Activated CD4-positive, alpha-beta T cell treated with anti-CD3 and anti-CD28 coated beads for 1 hour (primary cell): ENCODE results near the gene MBD3L3.
"Not testable (repeated sequence)": the region's sequence is repeated elsewhere in the genome, so short reads cannot be mapped to it uniquely, and the experiment has no call there.

Experiments used
- DNase-seq: peaks from one replicate; pipeline ENCODE4 v3.0.0-alpha.2; 2020

Gene MBD3L3

GRCh38 chr19:7059977-7060376 lies 1.5 kb upstream of the MBD3L3 start:
- not testable (repeated sequence) for DNase-seq

GRCh38 chr19:7056371-7056770 lies 2.1 kb downstream of the MBD3L3 start:
- DNase-seq: not testable (repeated sequence)

- DNase-seq: not testable (repeated sequence)
Measured at GRCh38 chr19:7055679-7056078, 2.8 kb downstream of the MBD3L3 start.

GRCh38 chr19:7054635-7055368 lies 3.7 kb downstream of the MBD3L3 start:
- DNase-seq: not testable (repeated sequence)

GRCh38 chr19:7052896-7053295 lies 5.6 kb downstream of the MBD3L3 start:
- not testable (repeated sequence) for DNase-seq

- not testable (repeated sequence) for DNase-seq
Measured at GRCh38 chr19:7051421-7051820, 7.1 kb downstream of the MBD3L3 start.

GRCh38 chr19:7049021-7049420 lies 9.5 kb downstream of the MBD3L3 start, which contains the start of gene MBD3L2:
Gene MBD3L2 (plus strand): TSS chr19:7049321. CDS start chr19:7049374, 53 bp downstream.
- DNase-seq: not testable (repeated sequence)

GRCh38 chr19:7041563-7041962 lies 16.9 kb downstream of the MBD3L3 start:
- DNase-seq: not testable (repeated sequence)

GRCh38 chr19:7040079-7040478 lies 18.4 kb downstream of the MBD3L3 start, which contains the start of gene MBD3L4:
Gene MBD3L4 (minus strand): TSS chr19:7040179. CDS start chr19:7040144, 35 bp downstream.
- DNase-seq: not testable (repeated sequence)

GRCh38 chr19:7030278-7030677 lies 28.2 kb downstream of the MBD3L3 start, which contains the start of gene MBD3L5:
Gene MBD3L5 (plus strand): TSS chr19:7030578. CDS start chr19:7030612, 34 bp downstream.
- DNase-seq: not testable (repeated sequence)

GRCh38 chr19:7028790-7029189 lies 29.7 kb downstream of the MBD3L3 start:
- not testable (repeated sequence) for DNase-seq

- DNase-seq: not testable (repeated sequence)
Measured at GRCh38 chr19:7021331-7021730, 37.1 kb downstream of the MBD3L3 start, which contains the start of gene MBD3L2B. Gene MBD3L2B (minus strand): TSS chr19:7021431. CDS start chr19:7021397, 34 bp downstream.

GRCh38 chr19:7018828-7019227 lies 39.6 kb downstream of the MBD3L3 start:
- DNase-seq: no peak

- no peak for DNase-seq
Measured at GRCh38 chr19:7013678-7014077, 44.8 kb downstream of the MBD3L3 start.

- DNase-seq: no peak
Measured at GRCh38 chr19:7010722-7011593, 47.5 kb downstream of the MBD3L3 start.

GRCh38 chr19:7007859-7008258 lies 50.6 kb downstream of the MBD3L3 start:
- no peak for DNase-seq
